ENCODE data around the gene PRKAG1. TPM values are rescaled to one million over a fixed set of nuclear protein-coding genes. Genes with fewer than 3 reads are reported as not detected.

Gene PRKAG1
- total and polyA plus RNA-seq, 4 donors, result 43.2 to 75.2 (median 69.9) TPM

- WGBS (ENCODE audit: insufficient coverage), result 3% methylated on average over 55 of the region's 55 CpGs
- no peak overlapping the region for H3K27ac ChIP-seq (ENCODE audit: low read depth, low read length)
- peaks cover 39% of the 10 kb centered on the region for H3K4me1 ChIP-seq (ENCODE audit: control insufficient read depth, insufficient read depth, low read length)
- H3K4me3 ChIP-seq (ENCODE audit: low read depth, low read length), result peak overlapping the region; percentile 2
- H3K27me3 ChIP-seq (ENCODE audit: control insufficient read depth, insufficient read depth, low read length), result peaks cover 93% of the 10 kb centered on the region
- H3K36me3 ChIP-seq (ENCODE audit: control insufficient read depth, insufficient read depth, low read length), result peaks cover 3% of the 10 kb centered on the region
- DNase-seq (ENCODE audit: low read depth in 4 of 6, low spot score in 6 of 6), result peak in 2 of 6 donors; percentile 20 to 64
- H3K9me3 ChIP-seq (ENCODE audit: control insufficient read depth, insufficient read depth, low read length), result no peaks in the 10 kb centered on the region
These were observed 38.8 kb downstream of the PRKAG1 start for GRCh38 chr12:48979602-48980388.

- Histone ChIP-seq H3K27me3 (ENCODE audit: control insufficient read depth, insufficient read depth, low read length) (peaks cover 96% of the 10 kb centered on the region), H3K4me3 (ENCODE audit: low read depth, low read length) (peak overlapping the region; percentile 9), H3K4me1 (ENCODE audit: control insufficient read depth, insufficient read depth, low read length) (peaks cover 39% of the 10 kb centered on the region), H3K36me3 (ENCODE audit: control insufficient read depth, insufficient read depth, low read length) (peaks cover 3% of the 10 kb centered on the region), H3K27ac (ENCODE audit: low read depth, low read length) (no peak overlapping the region), H3K9me3 (ENCODE audit: control insufficient read depth, insufficient read depth, low read length) (no peaks in the 10 kb centered on the region)
- DNase-seq (ENCODE audit: low read depth in 4 of 6, low spot score in 6 of 6), result peak in 1 of 6 donors; percentile 2
- 5% methylated on average over 39 of the region's 45 CpGs for WGBS (ENCODE audit: insufficient coverage)
These were observed 39.6 kb downstream of the PRKAG1 start for GRCh38 chr12:48978741-48979601.

GRCh38 chr12:48978291-48978740 is 40.3 kb downstream of the PRKAG1 start, which contains the start of gene WNT1:
Gene WNT1 (plus strand): TSS chr12:48978322. CDS start chr12:48978651, 329 bp downstream.
- peaks cover 3% of the 10 kb centered on the region for H3K36me3 ChIP-seq (ENCODE audit: control insufficient read depth, insufficient read depth, low read length)
- DNase-seq (ENCODE audit: low read depth in 4 of 6, low spot score in 6 of 6), result peak in 2 of 6 donors; percentile 17 to 41
- 1% methylated on average over 45 of the region's 45 CpGs for WGBS (ENCODE audit: insufficient coverage)

GRCh38 chr12:48977290-48978281 is 41.0 kb downstream of the PRKAG1 start:
- Histone ChIP-seq H3K27ac (ENCODE audit: low read depth, low read length) (no peak overlapping the region), H3K9me3 (ENCODE audit: control insufficient read depth, insufficient read depth, low read length) (no peaks in the 10 kb centered on the region), H3K36me3 (ENCODE audit: control insufficient read depth, insufficient read depth, low read length) (peaks cover 3% of the 10 kb centered on the region), H3K4me1 (ENCODE audit: control insufficient read depth, insufficient read depth, low read length) (peaks cover 39% of the 10 kb centered on the region), H3K4me3 (ENCODE audit: low read depth, low read length) (no peak overlapping the region), H3K27me3 (ENCODE audit: control insufficient read depth, insufficient read depth, low read length) (peaks cover 99% of the 10 kb centered on the region)
- peak in 2 of 6 donors; percentile 6 to 53 for DNase-seq (ENCODE audit: low read depth in 4 of 6, low spot score in 6 of 6)
- 11% methylated on average over 44 of the region's 50 CpGs for WGBS (ENCODE audit: insufficient coverage)

More at GRCh38 chr12:48978291-48978740, 40.3 kb downstream of the PRKAG1 start, which contains the start of gene WNT1:
- Histone ChIP-seq H3K4me3 (ENCODE audit: low read depth, low read length) (peak within 1 kb of the TSS; percentile 9), H3K4me1 (ENCODE audit: control insufficient read depth, insufficient read depth, low read length) (peaks cover 39% of the 10 kb centered on the region), H3K9me3 (ENCODE audit: control insufficient read depth, insufficient read depth, low read length) (no peaks in the 10 kb centered on the region), H3K27me3 (ENCODE audit: control insufficient read depth, insufficient read depth, low read length) (peaks cover 97% of the 10 kb centered on the region), H3K27ac (ENCODE audit: low read depth, low read length) (no peak within 1 kb of the TSS)

GRCh38 chr12:48973941-48974673 is 44.5 kb downstream of the PRKAG1 start:
- H3K4me1 ChIP-seq (ENCODE audit: control insufficient read depth, insufficient read depth, low read length), result peaks cover 44% of the 10 kb centered on the region
- peak in 2 of 6 donors; percentile 26 to 40 for DNase-seq (ENCODE audit: low read depth in 4 of 6, low spot score in 6 of 6)
- peaks cover 99% of the 10 kb centered on the region for H3K27me3 ChIP-seq (ENCODE audit: control insufficient read depth, insufficient read depth, low read length)
- no peak overlapping the region for H3K4me3 ChIP-seq (ENCODE audit: low read depth, low read length)
- no peak overlapping the region for H3K27ac ChIP-seq (ENCODE audit: low read depth, low read length)
- no peaks in the 10 kb centered on the region for H3K9me3 ChIP-seq (ENCODE audit: control insufficient read depth, insufficient read depth, low read length)
- H3K36me3 ChIP-seq (ENCODE audit: control insufficient read depth, insufficient read depth, low read length), result no peaks in the 10 kb centered on the region
- WGBS (ENCODE audit: insufficient coverage), result 14% methylated on average over 16 of the region's 19 CpGs

- DNase-seq (ENCODE audit: low read depth in 4 of 6, low spot score in 6 of 6), result no peak
- H3K27me3 ChIP-seq (ENCODE audit: control insufficient read depth, insufficient read depth, low read length), result peaks cover 98% of the 10 kb centered on the region
- 21% methylated on average over 7 of the region's 12 CpGs for whole genome bisulfite sequencing (ENCODE audit: insufficient coverage)
- peaks cover 40% of the 10 kb centered on the region for H3K4me1 ChIP-seq (ENCODE audit: control insufficient read depth, insufficient read depth, low read length)
- no peak overlapping the region for H3K4me3 ChIP-seq (ENCODE audit: low read depth, low read length)
- no peaks in the 10 kb centered on the region for H3K9me3 ChIP-seq (ENCODE audit: control insufficient read depth, insufficient read depth, low read length)
- no peak overlapping the region for H3K27ac ChIP-seq (ENCODE audit: low read depth, low read length)
- H3K36me3 ChIP-seq (ENCODE audit: control insufficient read depth, insufficient read depth, low read length), result no peaks in the 10 kb centered on the region
These were observed 45.0 kb downstream of the PRKAG1 start for GRCh38 chr12:48973531-48973930.

GRCh38 chr12:48972952-48973483 is 45.6 kb downstream of the PRKAG1 start:
- Histone ChIP-seq H3K36me3 (ENCODE audit: control insufficient read depth, insufficient read depth, low read length) (peaks cover 2% of the 10 kb centered on the region), H3K27ac (ENCODE audit: low read depth, low read length) (no peak overlapping the region), H3K4me3 (ENCODE audit: low read depth, low read length) (no peak overlapping the region), H3K9me3 (ENCODE audit: control insufficient read depth, insufficient read depth, low read length) (no peaks in the 10 kb centered on the region), H3K27me3 (ENCODE audit: control insufficient read depth, insufficient read depth, low read length) (peaks cover 98% of the 10 kb centered on the region), H3K4me1 (ENCODE audit: control insufficient read depth, insufficient read depth, low read length) (peaks cover 35% of the 10 kb centered on the region)
- 40% methylated on average over 3 of the region's 3 CpGs for WGBS (ENCODE audit: insufficient coverage)
- DNase-seq (ENCODE audit: low read depth in 4 of 6, low spot score in 6 of 6), result no peak

GRCh38 chr12:48972213-48972951 is 46.2 kb downstream of the PRKAG1 start:
- Histone ChIP-seq H3K9me3 (ENCODE audit: control insufficient read depth, insufficient read depth, low read length) (no peaks in the 10 kb centered on the region), H3K4me3 (ENCODE audit: low read depth, low read length) (no peak overlapping the region), H3K36me3 (ENCODE audit: control insufficient read depth, insufficient read depth, low read length) (peaks cover 4% of the 10 kb centered on the region), H3K27me3 (ENCODE audit: control insufficient read depth, insufficient read depth, low read length) (peaks cover 94% of the 10 kb centered on the region), H3K4me1 (ENCODE audit: control insufficient read depth, insufficient read depth, low read length) (peaks cover 35% of the 10 kb centered on the region), H3K27ac (ENCODE audit: low read depth, low read length) (no peak overlapping the region)
- no peak for DNase-seq (ENCODE audit: low read depth in 4 of 6, low spot score in 6 of 6)
- WGBS (ENCODE audit: insufficient coverage), result 18% methylated on average over 23 of the region's 23 CpGs
